Panc1 (cell line): Measurements from ENCODE around the gene LDLRAD4. TPM values are rescaled to one million over a fixed set of nuclear protein-coding genes. Genes with fewer than 3 reads are reported as not detected.

Experiments used
- ATAC-seq: fragments of 200-7000 bp; cut with Tn5 transposase; 2 replicates; pipeline ENCODE4 v1.9.1; 2020; ENCODE audit warnings: mild to moderate bottlenecking, moderate library complexity
- BruUV-seq: library from RNA; stranded (reverse); fragments of 400-500 nt; replicated peaks from 2 replicates; lab custom pipeline; 2021; lab: Mats Ljungman, UMichigan
- CTCF ChIA-PET: fragments of 300-600 bp; sonication (Branson Sonifier 250); formaldehyde crosslinking; loops from one replicate; lab custom pipeline; 2022; ENCODE audit warnings: antibody characterized with exemption; lab: Charles Lee
- POLR2A ChIA-PET: fragments of 300-600 bp; sonication (Branson Sonifier 250); formaldehyde crosslinking; loops from one replicate; lab custom pipeline; 2022; ENCODE audit warnings: antibody characterized with exemption; lab: Charles Lee
- DNase-seq: peaks from one replicate; pipeline ENCODE4 v3.0.0-alpha.2; 2010; ENCODE audit warnings: low read depth, low spot score
- H3K27ac ChIP-seq: 2 replicates; pipeline ENCODE4 v1.5.1; 2011; ENCODE audit warnings: mild to moderate bottlenecking, low read length, inconsistent platforms
- H3K27me3 ChIP-seq: fragments of 200-500 bp; sonication (Bioruptor generic); 2 replicates; pipeline ENCODE4 v1.6.0; 2014; ENCODE audit warnings: low read length, inconsistent platforms; ENCODE audit not compliant: control insufficient read depth, insufficient read depth
- H3K36me3 ChIP-seq: fragments of 200-500 bp; sonication (Bioruptor generic); 2 replicates; pipeline ENCODE4 v1.5.1; 2014; ENCODE audit warnings: inconsistent platforms, mild to moderate bottlenecking, low read length, moderate library complexity; ENCODE audit not compliant: control insufficient read depth, insufficient read depth
- H3K4me1 ChIP-seq: 2 replicates; pipeline ENCODE4 v1.5.1; 2011; ENCODE audit warnings: inconsistent platforms, mild to moderate bottlenecking, low read length, moderate library complexity; ENCODE audit not compliant: control insufficient read depth, insufficient read depth
- H3K4me3 ChIP-seq, 2 experiments: 2 replicates each; pipeline ENCODE4 v1.5.1; 2011 to 2012; ENCODE audit warnings: low read depth in 2 of 2, low read length in 2 of 2, mild to moderate bottlenecking in 2 of 2, inconsistent platforms in 1 of 2, moderate library complexity in 1 of 2
- H3K9me3 ChIP-seq: fragments of 200-500 bp; sonication (Bioruptor generic); 2 replicates; pipeline ENCODE4 v1.5.1; 2014; ENCODE audit warnings: low read depth, mild to moderate bottlenecking, inconsistent platforms, low read length, moderate library complexity; ENCODE audit not compliant: control insufficient read depth, insufficient read depth
- POLR2AphosphoS5 ChIP-seq: IDR thresholded peaks from 2 replicates; pipeline ENCODE4 v1.6.1; 2012; ENCODE audit warnings: mild to moderate bottlenecking, low read depth, low read length, moderate library complexity
- SIN3A ChIP-seq: IDR thresholded peaks from 2 replicates; pipeline ENCODE4 v1.6.1; 2012; ENCODE audit warnings: low read depth, mild to moderate bottlenecking, low read length, moderate library complexity, borderline replicate concordance; ENCODE audit not compliant: insufficient read depth
- TCF7L2 ChIP-seq: IDR thresholded peaks from 2 replicates; pipeline ENCODE4 v1.6.1; 2011; ENCODE audit warnings: mild to moderate bottlenecking, low read depth, low read length, inconsistent platforms
- in situ Hi-C: cut with HindIII; loops from 2 replicates; pipeline ENCODE4 v1.10.0; 2016; ENCODE audit warnings: low sequenced_read_pairs, low pct_unique_long_range_greater_than_20kb
- intact Hi-C: fragments of 100-400 bp; cut with micrococcal nuclease; formaldehyde crosslinking; loops from one replicate; pipeline ENCODE4 v1.10.0; 2022; ENCODE audit not compliant: unreplicated experiment
- total RNA-seq: library from RNA; stranded (reverse); gene quantifications from one replicate; pipeline ENCODE4 v1.2.1, GENCODE V29; 2021; ENCODE audit not compliant: unreplicated experiment
- TF ChIP-seq, protein P1 (sequence below), 2 experiments: IDR thresholded peaks; 2 replicates each; pipeline ENCODE4 v1.6.1; 2011 to 2012; ENCODE audit warnings: low read depth in 2 of 2, control low read depth in 1 of 2, low read length in 1 of 2, mild to moderate bottlenecking in 1 of 2, moderate library complexity in 1 of 2; ENCODE audit not compliant: insufficient read depth in 1 of 2
- TF ChIP-seq, protein P2 (sequence below): fragments of 450-650 bp; IDR thresholded peaks from 2 replicates; pipeline ENCODE4 v1.5.1; 2017; ENCODE audit warnings: mild to moderate bottlenecking

LDLRAD4 gene
- total RNA-seq, 1 experiment from 2014 or later: 0.28 TPM

DNA sequence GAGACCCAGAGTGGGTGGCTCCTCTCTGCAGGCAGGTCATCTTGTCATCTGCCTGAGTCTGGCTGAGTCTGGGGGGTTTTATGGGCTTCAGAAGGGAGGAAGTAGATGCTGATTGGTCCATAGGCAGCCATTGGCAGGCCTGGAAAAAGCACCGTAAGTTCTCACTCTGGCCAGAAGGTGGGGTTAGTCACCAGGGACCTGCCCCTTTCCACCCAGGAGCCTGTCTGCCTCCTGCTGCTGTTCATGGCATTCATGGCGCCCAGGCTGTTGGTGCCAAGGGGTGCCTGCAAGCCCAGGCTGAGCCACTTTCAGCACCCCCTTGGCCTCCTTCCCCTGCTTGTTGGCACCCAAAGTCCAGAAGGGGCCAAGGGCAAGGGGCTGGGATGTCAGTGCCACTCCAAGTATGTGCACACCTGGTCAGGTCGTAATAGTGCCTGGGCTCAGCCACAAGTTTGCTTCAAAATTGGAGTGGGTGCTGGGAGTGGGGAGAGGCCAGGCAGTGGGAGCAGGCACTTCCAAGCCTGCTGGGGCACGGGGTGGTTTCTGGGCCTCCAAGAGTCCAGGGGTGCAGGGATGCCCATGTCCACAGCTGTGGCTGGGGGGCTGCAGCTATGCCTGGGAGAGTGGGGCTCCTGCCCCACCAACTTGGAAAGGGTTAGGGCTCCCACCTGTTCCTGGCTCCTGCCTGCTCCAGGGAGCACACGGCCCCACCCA is 329.7 kb downstream of the LDLRAD4 start:
- no peak for DNase-seq
- H3K4me3 ChIP-seq: no peak overlapping the region
- no peak overlapping the region for H3K27ac ChIP-seq
- no peaks in the 10 kb centered on the region for H3K4me1 ChIP-seq
- BruUV-seq: no TSS peak
- intact Hi-C loops (no loop called here), in situ Hi-C loops (no loop called here)
- TF ChIP-seq, protein P1, sequence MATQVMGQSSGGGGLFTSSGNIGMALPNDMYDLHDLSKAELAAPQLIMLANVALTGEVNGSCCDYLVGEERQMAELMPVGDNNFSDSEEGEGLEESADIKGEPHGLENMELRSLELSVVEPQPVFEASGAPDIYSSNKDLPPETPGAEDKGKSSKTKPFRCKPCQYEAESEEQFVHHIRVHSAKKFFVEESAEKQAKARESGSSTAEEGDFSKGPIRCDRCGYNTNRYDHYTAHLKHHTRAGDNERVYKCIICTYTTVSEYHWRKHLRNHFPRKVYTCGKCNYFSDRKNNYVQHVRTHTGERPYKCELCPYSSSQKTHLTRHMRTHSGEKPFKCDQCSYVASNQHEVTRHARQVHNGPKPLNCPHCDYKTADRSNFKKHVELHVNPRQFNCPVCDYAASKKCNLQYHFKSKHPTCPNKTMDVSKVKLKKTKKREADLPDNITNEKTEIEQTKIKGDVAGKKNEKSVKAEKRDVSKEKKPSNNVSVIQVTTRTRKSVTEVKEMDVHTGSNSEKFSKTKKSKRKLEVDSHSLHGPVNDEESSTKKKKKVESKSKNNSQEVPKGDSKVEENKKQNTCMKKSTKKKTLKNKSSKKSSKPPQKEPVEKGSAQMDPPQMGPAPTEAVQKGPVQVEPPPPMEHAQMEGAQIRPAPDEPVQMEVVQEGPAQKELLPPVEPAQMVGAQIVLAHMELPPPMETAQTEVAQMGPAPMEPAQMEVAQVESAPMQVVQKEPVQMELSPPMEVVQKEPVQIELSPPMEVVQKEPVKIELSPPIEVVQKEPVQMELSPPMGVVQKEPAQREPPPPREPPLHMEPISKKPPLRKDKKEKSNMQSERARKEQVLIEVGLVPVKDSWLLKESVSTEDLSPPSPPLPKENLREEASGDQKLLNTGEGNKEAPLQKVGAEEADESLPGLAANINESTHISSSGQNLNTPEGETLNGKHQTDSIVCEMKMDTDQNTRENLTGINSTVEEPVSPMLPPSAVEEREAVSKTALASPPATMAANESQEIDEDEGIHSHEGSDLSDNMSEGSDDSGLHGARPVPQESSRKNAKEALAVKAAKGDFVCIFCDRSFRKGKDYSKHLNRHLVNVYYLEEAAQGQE (IDR thresholded peaks at IDR 0.05; ENCODE audit: insufficient read depth in 1 of 2, low read depth in 2 of 2, low read length in 1 of 2): no peak
- TF ChIP-seq POLR2AphosphoS5: no peak
- TF ChIP-seq TCF7L2: no peak
- TF ChIP-seq, protein P2, sequence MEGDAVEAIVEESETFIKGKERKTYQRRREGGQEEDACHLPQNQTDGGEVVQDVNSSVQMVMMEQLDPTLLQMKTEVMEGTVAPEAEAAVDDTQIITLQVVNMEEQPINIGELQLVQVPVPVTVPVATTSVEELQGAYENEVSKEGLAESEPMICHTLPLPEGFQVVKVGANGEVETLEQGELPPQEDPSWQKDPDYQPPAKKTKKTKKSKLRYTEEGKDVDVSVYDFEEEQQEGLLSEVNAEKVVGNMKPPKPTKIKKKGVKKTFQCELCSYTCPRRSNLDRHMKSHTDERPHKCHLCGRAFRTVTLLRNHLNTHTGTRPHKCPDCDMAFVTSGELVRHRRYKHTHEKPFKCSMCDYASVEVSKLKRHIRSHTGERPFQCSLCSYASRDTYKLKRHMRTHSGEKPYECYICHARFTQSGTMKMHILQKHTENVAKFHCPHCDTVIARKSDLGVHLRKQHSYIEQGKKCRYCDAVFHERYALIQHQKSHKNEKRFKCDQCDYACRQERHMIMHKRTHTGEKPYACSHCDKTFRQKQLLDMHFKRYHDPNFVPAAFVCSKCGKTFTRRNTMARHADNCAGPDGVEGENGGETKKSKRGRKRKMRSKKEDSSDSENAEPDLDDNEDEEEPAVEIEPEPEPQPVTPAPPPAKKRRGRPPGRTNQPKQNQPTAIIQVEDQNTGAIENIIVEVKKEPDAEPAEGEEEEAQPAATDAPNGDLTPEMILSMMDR: no peak
- no peak for TF ChIP-seq SIN3A
- H3K36me3 ChIP-seq: no peaks in the 10 kb centered on the region
- POLR2A ChIA-PET: no interaction called here
- peaks cover 10% of the 10 kb centered on the region for H3K27me3 ChIP-seq
- H3K9me3 ChIP-seq: no peaks in the 10 kb centered on the region
- no peak for ATAC-seq
- CTCF ChIA-PET: no interaction called here

DNA sequence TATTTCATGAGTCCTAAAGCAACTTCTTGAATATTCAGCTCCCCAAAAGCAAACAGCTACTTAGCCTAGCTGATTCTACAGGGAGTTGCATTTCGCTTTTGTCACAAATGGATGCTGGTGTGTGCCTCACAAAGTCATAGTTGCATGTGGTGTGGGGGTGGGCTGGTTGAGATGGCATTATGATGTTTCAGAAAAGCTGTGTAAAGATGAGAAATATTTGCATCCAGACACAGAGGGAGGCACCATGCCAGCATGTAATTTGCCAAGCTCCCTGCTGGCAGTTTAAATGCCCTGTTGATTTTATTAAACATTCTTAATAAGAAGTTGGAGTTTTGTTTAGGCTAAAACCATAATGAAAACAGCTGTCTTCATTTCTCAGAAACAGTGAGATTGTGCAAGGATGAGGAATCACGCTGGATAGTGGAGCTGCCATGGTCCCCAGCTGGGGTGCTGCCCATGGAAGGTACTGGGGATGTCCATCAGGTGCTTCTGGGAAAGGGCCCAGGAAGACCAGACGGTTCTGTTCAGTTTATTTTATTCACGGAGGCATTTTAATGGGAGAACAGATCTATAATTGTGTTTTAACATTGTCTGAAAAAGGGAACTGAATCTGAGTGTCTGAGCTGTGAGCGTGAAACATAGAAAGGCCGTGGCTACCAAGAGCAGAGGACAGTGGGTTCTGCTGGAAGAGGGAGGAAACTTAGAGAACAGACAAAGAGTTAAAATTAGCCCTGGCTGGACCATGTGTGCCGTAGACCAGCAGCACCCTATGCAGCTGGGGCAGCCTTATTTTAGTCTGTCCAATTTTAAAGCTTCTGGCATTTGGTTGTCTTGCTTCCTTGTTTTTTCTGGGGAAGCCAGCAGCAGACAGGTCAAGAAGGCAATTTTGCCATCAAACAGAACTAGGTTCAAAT is 330.7 kb downstream of the LDLRAD4 start:
- no TSS peak for BruUV-seq
- intact Hi-C loops: no loop called here

More for the DNA sequence above, 330.7 kb downstream of the LDLRAD4 start:
- Histone ChIP-seq H3K4me3 (no peak overlapping the region), H3K36me3 (no peaks in the 10 kb centered on the region), H3K27ac (no peak overlapping the region), H3K9me3 (no peaks in the 10 kb centered on the region), H3K4me1 (no peaks in the 10 kb centered on the region), H3K27me3 (peaks cover 17% of the 10 kb centered on the region)
- in situ Hi-C loops: no loop called here
- CTCF ChIA-PET: no interaction called here
- TF ChIP-seq TCF7L2 (no peak), SIN3A (no peak), POLR2AphosphoS5 (no peak)
- TF ChIP-seq, protein P2: no peak
- TF ChIP-seq, protein P1 (IDR thresholded peaks at IDR 0.05; ENCODE audit: insufficient read depth in 1 of 2, low read depth in 2 of 2, low read length in 1 of 2): no peak
- no peak for DNase-seq
- POLR2A ChIA-PET: no interaction called here
- no peak for ATAC-seq
